GM19463 (cell line): Measurements from ENCODE around the gene MROH2B.

Experiments used
- ATAC-seq: cut with Tn5 transposase; IDR thresholded peaks from one replicate; pipeline ENCODE4 v1.9.1; 2021; ENCODE audit warnings: mild to moderate bottlenecking, moderate library complexity; ENCODE audit not compliant: unreplicated experiment

The MROH2B gene

DNA sequence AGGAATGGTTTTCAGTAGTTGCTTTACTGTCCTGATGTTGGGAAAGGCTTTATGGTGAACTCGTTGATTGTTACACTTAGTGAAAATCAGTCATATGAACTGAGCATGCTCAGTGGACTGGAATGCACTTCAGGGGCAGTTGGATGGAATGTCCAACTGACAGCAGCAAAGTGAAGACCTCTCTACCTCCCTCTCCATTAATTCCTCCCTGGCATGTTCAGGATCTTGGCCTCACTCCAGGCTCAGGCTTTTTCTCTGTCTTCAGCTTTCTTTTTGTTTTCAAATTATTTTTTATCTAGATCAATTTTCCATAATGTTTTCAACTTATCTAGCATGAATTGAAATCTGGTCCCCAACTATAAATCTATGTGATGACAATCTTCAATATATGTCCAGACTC is at the start of gene MROH2B:
MROH2B (minus strand) TSS at position 101 of the 400 bp plus-strand sequence. CDS start 490 bp downstream, outside the sequence.
- no peak for ATAC-seq

DNA sequence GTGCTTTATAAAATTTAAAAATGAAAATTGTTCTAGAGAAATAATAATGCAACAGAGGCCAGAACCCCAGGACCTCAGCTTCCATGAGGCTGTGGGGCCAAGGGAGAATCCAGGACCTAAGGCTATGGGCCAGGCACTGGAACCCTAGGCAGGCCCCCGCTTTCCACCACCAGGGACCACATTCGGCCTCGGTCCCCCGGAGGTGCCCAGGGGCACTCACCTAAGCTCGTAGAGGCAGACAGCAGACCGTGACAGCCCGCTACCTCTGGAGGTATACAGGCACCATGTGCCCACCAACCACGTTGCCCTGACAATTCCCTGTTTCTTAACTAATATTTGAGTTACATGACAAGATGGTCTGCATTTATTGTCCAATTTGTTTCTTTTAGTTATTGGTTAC is 49.5 kb upstream of the MROH2B start:
- ATAC-seq = no peak

DNA sequence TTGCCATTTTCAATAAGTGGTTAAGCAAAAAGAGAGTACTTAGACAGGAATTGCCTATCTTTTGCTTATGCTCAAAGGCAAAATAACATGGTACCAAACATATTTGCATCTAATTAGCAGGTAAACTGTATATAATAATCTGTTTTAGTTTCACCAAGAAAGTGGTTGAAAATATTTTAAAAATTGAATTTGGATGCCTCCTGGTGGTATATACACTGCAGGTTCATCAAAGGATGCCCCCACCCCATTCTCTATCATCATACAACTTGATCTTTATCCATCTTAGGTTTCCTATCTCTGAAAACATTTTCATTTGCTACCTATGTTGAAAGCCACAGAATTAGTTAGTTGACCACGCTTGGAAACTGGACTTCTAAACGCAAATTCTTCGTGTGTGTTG is 47.0 kb upstream of the MROH2B start:
- ATAC-seq = no peak

DNA sequence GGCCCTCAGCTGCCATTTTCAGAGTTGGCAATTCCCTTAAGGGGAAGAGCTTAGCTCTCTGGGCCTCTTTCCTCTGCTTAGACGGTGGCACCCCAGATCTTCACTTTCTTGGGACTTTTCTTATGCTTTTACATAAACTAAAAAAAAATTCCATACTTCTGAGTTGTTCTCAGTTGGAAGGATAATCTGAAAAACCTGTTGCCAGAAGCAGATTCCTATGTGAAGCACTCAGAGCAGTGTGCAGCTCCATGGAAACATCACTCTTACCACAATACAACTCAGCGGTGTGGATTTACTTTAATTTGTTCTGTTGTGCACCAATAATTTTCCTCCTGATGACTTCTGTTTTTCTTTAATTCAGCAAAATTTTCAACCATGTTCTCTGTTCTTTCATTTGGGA is 44.1 kb upstream of the MROH2B start:
- ATAC-seq = no peak

DNA sequence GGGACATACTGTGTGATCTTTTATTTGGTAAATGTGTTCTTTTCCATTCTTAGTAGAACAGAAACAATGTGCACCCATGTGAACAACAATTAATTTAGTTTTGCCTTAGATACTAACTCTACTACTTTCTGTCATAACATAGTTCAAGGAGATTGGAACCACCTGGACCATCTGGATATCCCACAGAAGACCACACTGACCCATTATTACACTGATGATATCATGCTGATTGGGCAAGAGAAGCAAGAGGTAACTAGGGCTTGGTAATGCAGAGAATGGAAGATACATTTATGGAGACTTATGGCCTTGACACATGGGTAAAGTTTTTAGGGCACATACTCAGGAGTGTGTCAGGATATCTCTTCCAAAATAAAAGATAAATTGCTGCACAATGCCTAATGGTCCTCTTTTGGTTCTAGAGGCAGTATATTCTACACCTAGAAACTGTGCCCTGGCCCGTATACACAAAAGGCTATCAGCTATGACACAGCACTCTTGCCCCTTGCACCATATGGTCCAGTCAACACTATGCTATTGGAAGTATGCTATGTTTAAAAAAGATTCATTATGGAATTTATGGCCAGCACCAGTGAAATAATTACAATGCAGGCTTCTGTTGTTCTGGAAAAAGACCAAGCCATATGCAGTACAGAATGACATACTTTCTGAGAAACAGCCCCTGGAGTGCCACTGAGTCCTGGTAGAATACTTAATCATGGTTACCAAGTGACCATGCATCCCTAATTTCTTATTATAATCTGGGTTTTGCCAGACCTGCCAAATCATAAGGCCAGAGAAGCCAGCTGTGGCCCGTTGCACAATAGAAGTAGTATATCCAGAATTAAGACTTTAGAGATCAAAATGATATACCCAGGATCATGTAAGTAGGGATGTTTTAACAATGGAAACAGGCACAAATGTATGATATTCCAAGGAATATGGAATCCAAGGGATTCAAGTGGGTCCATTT is 41.6 kb upstream of the MROH2B start:
- ATAC-seq = no peak

- no peak for ATAC-seq
Observed at GRCh38 chr5:41109186-41109585, 38.0 kb upstream of the MROH2B start.

DNA sequence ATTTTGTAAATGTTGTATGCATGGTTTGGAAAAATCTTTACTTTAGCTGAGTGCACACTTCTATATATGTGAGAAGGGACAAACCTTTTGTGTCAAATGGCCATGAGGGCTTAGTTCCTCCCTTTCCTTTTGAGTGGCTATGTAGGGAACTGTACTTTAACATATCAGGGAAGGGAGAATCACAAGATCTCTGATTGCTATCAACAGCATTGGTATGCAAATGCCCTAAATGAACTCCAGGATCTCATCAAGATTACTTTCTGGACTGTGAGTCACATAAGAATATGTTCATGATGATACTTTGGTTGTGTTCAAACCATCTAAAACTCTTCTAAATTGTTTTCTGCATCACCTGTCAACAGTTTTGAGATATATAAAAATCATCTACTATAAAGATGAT is 31.2 kb upstream of the MROH2B start:
- ATAC-seq = no peak

GRCh38 chr5:41097642-41098041 is 26.5 kb upstream of the MROH2B start:
- ATAC-seq = no peak

GRCh38 chr5:41095324-41096101 is 24.4 kb upstream of the MROH2B start:
- no peak for ATAC-seq

DNA sequence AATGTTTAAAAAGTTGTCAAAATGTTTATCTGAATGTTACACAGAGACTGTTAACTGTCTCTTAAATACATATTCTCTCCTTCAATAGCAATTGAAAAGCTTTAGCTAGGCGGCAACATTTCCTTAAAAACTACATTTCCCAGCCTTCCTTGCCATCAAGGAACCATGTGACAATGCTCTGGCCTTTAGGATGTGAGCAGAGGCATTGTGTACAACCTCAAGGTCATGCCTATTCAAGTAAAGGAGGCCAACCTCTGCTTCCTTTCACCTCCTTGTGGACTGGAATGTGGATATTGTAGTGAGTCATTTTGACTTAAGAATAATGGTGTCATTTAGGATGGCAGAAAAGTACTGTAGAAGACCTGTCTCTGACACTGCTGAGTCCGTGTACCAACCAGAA is 23.7 kb upstream of the MROH2B start:
- no peak for ATAC-seq

DNA sequence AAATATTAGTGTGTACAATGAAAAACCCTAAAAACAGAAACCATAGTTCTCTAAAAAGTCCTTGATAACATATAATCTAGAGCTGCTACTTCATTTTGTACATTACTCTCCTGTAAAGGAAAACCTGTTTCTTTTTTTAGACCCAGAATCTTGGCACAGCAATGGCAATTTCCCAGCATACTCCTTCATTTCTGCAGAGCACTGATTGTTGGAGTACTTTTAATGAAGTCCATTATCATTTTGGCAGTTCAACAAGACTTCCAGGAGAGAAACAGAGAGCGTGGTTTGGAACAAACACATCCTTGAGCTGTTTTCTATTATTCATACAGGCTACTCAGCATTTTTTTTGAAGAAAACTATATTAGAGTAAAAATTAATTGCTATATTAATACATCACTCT is 22.7 kb upstream of the MROH2B start:
- no peak for ATAC-seq

DNA sequence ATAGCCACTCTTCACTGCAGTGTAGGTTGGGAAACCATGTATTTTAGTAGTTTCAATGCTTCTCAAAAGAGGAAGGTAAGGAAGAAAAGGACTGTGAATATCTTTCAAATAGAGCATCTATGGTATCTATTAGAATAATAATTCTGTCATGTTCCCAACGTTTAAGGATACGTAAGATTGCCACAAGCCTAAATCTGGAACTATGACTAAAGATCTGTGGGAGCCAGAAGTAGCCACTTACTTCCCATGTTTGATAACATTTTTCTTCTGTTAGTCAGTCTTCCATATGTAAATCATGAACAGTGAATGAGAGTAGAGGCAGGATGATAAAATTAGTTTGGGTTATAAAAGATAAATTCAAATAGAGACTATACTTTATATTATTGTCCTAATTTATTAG is 16.3 kb upstream of the MROH2B start:
- no peak for ATAC-seq

DNA sequence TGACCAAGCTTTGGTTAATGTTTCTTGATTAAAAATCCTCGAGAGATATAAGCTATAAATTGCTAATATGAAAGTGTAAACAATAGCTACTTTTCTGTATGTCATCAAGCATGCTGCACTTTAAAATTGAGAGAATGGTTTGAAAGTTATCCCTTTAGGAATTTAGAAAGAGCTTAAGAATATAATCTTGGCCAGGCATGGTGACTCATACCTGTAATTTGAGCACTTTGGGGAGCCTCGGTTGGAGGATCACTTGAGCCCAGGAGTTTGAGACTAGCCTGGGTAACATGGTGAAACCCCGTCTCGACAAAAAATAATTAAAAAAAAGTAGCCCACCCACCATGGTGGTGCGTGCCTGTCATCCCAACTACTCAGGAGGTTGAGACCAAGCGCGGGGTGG is 12.2 kb upstream of the MROH2B start:
- no peak for ATAC-seq

DNA sequence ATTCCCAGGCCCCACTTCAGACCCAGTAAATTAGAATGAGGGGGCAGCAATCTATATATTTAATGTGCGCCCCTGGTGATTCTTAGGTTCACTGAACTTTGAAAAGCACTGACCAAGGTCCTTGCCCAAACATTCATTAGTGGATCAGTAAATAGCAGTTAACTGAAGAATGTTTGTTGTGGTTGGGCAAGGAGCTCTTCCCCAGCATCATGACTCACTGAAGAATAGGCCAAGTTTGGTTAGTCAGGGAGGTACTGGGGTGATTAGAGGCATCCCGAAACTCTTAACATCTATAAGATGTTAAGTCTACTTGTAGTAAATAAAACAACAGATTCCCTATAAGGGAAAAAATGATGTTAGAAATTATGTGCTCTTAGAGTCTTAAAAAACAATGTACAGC is 833 bp upstream of the MROH2B start:
- no peak for ATAC-seq

- no peak for ATAC-seq
Observed at GRCh38 chr5:41067714-41068568, 3.2 kb downstream of the MROH2B start.

DNA sequence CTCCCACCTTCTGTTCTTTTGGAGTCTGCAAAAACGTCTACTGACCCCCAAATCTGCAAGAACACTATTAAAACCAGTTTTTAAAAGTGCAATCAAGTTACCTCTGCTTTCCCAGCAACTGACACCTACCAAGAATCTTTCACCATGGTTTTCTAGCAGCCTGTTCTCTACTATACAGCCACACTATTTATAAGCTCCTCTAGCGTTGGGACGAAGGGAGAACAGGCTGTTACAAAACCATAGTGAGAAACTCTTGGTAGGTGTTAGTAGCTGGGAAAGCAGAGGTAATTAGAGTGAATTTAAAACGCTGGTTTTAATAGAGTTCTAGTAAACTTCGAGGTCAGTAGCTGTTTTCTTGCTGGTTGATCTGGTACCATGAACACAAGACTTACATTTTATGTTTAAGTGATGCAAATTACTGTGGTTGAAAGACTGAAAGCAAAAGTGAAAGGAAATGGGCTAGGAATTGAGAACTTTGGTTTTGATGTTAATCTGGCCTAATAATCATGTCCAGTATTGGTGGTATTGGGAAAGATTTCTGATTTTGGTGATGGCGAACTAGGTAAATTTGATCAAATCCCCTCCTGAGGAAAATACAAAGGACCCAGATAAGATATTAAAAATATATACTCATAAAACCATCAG is 5.3 kb downstream of the MROH2B start:
- ATAC-seq = no peak

DNA sequence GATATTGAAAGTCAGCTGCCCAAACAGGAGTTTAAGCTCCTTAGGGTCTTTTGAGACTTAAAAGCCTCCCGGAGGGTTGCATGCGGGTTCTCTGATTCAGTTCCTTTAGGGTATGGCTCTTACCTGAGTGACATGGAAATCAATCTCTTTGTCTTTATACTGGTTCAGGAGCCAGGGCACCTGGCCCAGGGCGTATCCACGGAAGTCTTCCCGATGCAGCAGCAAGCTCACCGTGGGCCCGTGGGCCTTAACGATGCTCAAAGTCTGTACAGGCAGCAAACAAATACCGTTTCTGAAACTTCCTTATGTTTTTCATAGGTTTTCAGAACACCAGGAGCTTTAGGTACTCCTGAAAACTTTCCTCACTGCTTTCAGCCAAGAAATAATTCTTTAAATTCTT is 13.2 kb downstream of the MROH2B start:
- ATAC-seq = no peak

DNA sequence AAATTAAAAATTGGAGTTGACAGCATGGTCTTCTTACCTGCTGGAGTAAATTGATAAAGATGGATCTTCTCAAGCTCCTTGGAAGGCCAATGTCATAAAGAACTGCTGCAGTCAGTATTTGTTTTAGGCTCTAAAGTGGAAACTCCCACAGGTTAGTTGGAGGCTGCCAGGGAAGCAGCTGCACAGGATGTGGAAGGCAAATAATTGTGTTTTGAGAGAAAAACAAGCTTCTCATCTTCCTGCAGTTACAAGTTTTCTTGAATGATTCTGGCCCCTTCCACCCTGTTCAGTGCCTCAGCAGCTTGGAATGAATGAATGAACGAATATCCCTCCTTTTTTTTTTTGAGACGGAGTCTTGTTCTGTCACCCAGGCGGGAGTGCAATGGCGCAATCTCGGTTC is 13.9 kb downstream of the MROH2B start:
- no peak for ATAC-seq

- ATAC-seq = no peak
Observed at GRCh38 chr5:41048986-41049385, 22.2 kb downstream of the MROH2B start.

GRCh38 chr5:41043109-41043747 is 27.9 kb downstream of the MROH2B start:
- no peak for ATAC-seq
